H1 (cell line): ENCODE results near the gene ZNF440. TPM values are rescaled to one million over a fixed set of nuclear protein-coding genes. Genes with fewer than 3 reads are reported as not detected.

Experiments
- ATF2 ChIP-seq: IDR thresholded peaks from 2 replicates; pipeline ENCODE4 v1.6.1; 2012; ENCODE audit warnings: low read length, inconsistent platforms
- BCL11A ChIP-seq, 2 experiments: IDR thresholded peaks; one replicate each; pipeline ENCODE4 v1.6.1; 2011; ENCODE audit warnings: low read depth in 2 of 2, low read length in 2 of 2, mild to moderate bottlenecking in 2 of 2
- BRCA1 ChIP-seq: IDR thresholded peaks from 2 replicates; pipeline ENCODE4 v1.6.1; 2012; ENCODE audit warnings: low read depth, low read length, improper control_type of control experiment
- CBX8 ChIP-seq: fragments of 300-800, 300-1000 bp; sonication (generic); IDR thresholded peaks from 2 replicates; pipeline ENCODE4 v1.7.1; 2016; ENCODE audit warnings: low read depth, low read length, borderline replicate concordance
- CTBP2 ChIP-seq: IDR thresholded peaks from 2 replicates; pipeline ENCODE4 v1.7.0; 2011; ENCODE audit warnings: borderline replicate concordance, mild to moderate bottlenecking, moderate library complexity, mixed read lengths, low read length; ENCODE audit not compliant: insufficient read depth, insufficient read length
- E2F6 ChIP-seq: IDR thresholded peaks from 2 replicates; pipeline ENCODE4 v1.6.1; 2012; ENCODE audit warnings: inconsistent platforms
- EP300 ChIP-seq, 2 experiments: IDR thresholded peaks; 1 replicate in 1 of 2; 2 replicates in 1 of 2; pipeline ENCODE4 v1.6.1; 2011 to 2012; ENCODE audit warnings: low read depth in 2 of 2, low read length in 2 of 2, mild to moderate bottlenecking in 2 of 2, borderline replicate concordance in 1 of 2, inconsistent platforms in 1 of 2, moderate library complexity in 1 of 2
- GABPA ChIP-seq: IDR thresholded peaks from 2 replicates; pipeline ENCODE4 v1.6.1; 2011; ENCODE audit warnings: mild to moderate bottlenecking, low read length, moderate library complexity, borderline replicate concordance; ENCODE audit not compliant: insufficient read depth
- KDM5A ChIP-seq: fragments of 200-600 bp; IDR thresholded peaks from 2 replicates; pipeline ENCODE4 v1.7.1; 2012; ENCODE audit warnings: mild to moderate bottlenecking, low read length, inconsistent platforms, mixed read lengths
- NRF1 ChIP-seq: IDR thresholded peaks from 2 replicates; pipeline ENCODE4 v1.6.1; 2011; ENCODE audit warnings: mild to moderate bottlenecking, low read depth, low read length, improper control_type of control experiment
- POLR2A ChIP-seq, 2 experiments: IDR thresholded peaks; 1 replicate in 1 of 2; 2 replicates in 1 of 2; pipeline ENCODE4 v1.6.1; 2011; ENCODE audit warnings: low read depth in 2 of 2, low read length in 2 of 2, mild to moderate bottlenecking in 2 of 2; ENCODE audit errors: control extremely low read depth in 1 of 2
- POLR2AphosphoS5 ChIP-seq: IDR thresholded peaks from 2 replicates; pipeline ENCODE4 v1.6.1; 2011; ENCODE audit warnings: low read depth, low read length
- POU5F1 ChIP-seq: IDR thresholded peaks from 2 replicates; pipeline ENCODE4 v1.6.1; 2011; ENCODE audit warnings: low read depth, mild to moderate bottlenecking, low read length, moderate library complexity
- SIRT6 ChIP-seq: IDR thresholded peaks from one replicate; pipeline ENCODE4 v1.7.1; 2012; ENCODE audit warnings: low read length, inconsistent platforms
- SP2 ChIP-seq: IDR thresholded peaks from 2 replicates; pipeline ENCODE4 v1.6.1; 2012; ENCODE audit warnings: mild to moderate bottlenecking, low read length, inconsistent platforms
- SRF ChIP-seq: IDR thresholded peaks from 2 replicates; pipeline ENCODE4 v1.6.1; 2011; ENCODE audit warnings: mild to moderate bottlenecking, low read depth, low read length, moderate library complexity
- SUZ12 ChIP-seq: fragments of 200-600 bp; sonication (generic); IDR thresholded peaks from 2 replicates; pipeline ENCODE4 v1.6.1; 2012; ENCODE audit warnings: mild to moderate bottlenecking, inconsistent platforms, low read length, moderate library complexity, mixed read lengths
- TCF12 ChIP-seq: IDR thresholded peaks from 2 replicates; pipeline ENCODE4 v1.6.1; 2011; ENCODE audit warnings: low read depth, mild to moderate bottlenecking, low read length
- TEAD4 ChIP-seq: IDR thresholded peaks from 2 replicates; pipeline ENCODE4 v1.6.1; 2012; ENCODE audit warnings: low read depth, low read length, inconsistent platforms, mixed read lengths
- YY1 ChIP-seq: IDR thresholded peaks from 2 replicates; pipeline ENCODE4 v1.6.1; 2011; ENCODE audit warnings: low read depth, mild to moderate bottlenecking, low read length
- polyA plus RNA-seq, 7 experiments: library from polyadenylated mRNA; depleted of rRNA in 3 of 7; stranded (reverse) in 5 of 7; unstranded in 2 of 7; fragments of >200 nt in 5 of 7; fragments of 200-250 nt in 2 of 7; gene quantifications; 1 replicate in 5 of 7; 2 replicates in 1 of 7; 4 replicates in 1 of 7; pipeline versions ENCODE4 v1.2.1 to v1.2.3, GENCODE V29; 2011 to 2013; ENCODE audit warnings: missing spikeins in 2 of 7, mixed read lengths in 2 of 7
- total RNA-seq: library from RNA; stranded (reverse); fragmentation: NEBNext Ultra II Directional; extraction: Animal tissue kit (Norgen Biotek cat#: 25700); gene quantifications from 2 replicates; pipeline ENCODE4 v1.2.1, GENCODE V29; 2021

Gene ZNF440
- total and polyA plus RNA-seq, 2 of the 8 experiments (the other 6 are each of a cell fraction or from before 2014, with no cell fraction given) = 0.77 to 6.5 TPM

GRCh38 chr19:11766597-11767591, 47.2 kb upstream of the ZNF440 start, which contains the start of gene ZNF441 (continued):
- TF ChIP-seq GABPA (no peak), E2F6 (peak; percentile 85), SP2 (peak; percentile 31; the same call in 1 of the 2 replicates), POU5F1 (no peak), SIRT6 (no peak), CTBP2 (no peak), SRF (no peak), EP300 (IDR thresholded peaks at IDR 0.05; ENCODE audit: borderline replicate concordance in 1 of 2, low read depth in 2 of 2, low read length in 2 of 2) (no peak), BCL11A (IDR thresholded peaks at IDR 0.05; ENCODE audit: low read depth in 2 of 2, low read length in 2 of 2) (no peak), NRF1 (no peak), ATF2 (no peak), CBX8 (no peak), TCF12 (no peak), POLR2A (IDR thresholded peaks at IDR 0.05; ENCODE audit: control extremely low read depth in 1 of 2, low read depth in 2 of 2, low read length in 2 of 2) (peak; percentile 27 to 62; a peak in 2 of 3 replicates), TEAD4 (no peak), SUZ12 (no peak), BRCA1 (no peak), YY1 (no peak), POLR2AphosphoS5 (no peak), KDM5A (no peak)
